ENCODE data around the gene UTRN.

GRCh38 chr6:144292372-144292771 is 7.2 kb downstream of the UTRN start:
- no peak for TF ChIP-seq POLR2AphosphoS5 (IDR thresholded peaks at IDR 0.05)
- TF ChIP-seq CTCF (IDR thresholded peaks at IDR 0.05) = no peak
- TF ChIP-seq EP300 (IDR thresholded peaks at IDR 0.05) = no peak

All from sigmoid colon (tissue), 4 donors.